Thoracic aorta (tissue), 2 donors: ENCODE data around the gene CAPSL. TPM values are rescaled to one million over a fixed set of nuclear protein-coding genes. Genes with fewer than 3 reads are reported as not detected.

Source experiments
- ATAC-seq: fragments of 150-250 bp; one replicate; pipeline ENCODE4 v1.8.0; 2017; ENCODE audit warnings: low read depth; ENCODE audit not compliant: insufficient number of reproducible peaks, low FRiP score
- DNase-seq: peaks from one replicate; pipeline ENCODE4 v3.0.0-alpha.2; 2020; ENCODE audit warnings: low spot score
- H3K27ac ChIP-seq, 2 donors: fragments of 200-600 bp; sonication (generic); 1 replicate in 1 of 2; 2 replicates in 1 of 2; pipeline ENCODE4 v1.5.1; 2016; ENCODE audit warnings: mild to moderate bottlenecking in 2 of 2, moderate library complexity in 2 of 2
- H3K27me3 ChIP-seq: fragments of 200-600 bp; sonication (generic); replicated peaks from 2 replicates; pipeline ENCODE4 v1.6.0; 2016; ENCODE audit warnings: mild to moderate bottlenecking; ENCODE audit not compliant: insufficient read depth
- H3K36me3 ChIP-seq: fragments of 200-600 bp; sonication (generic); one replicate; pipeline ENCODE4 v1.5.1; 2016
- H3K4me1 ChIP-seq, 2 donors: fragments of 200-600 bp; sonication (generic); 1 replicate in 1 of 2; 2 replicates in 1 of 2; pipeline versions ENCODE4 v1.5.1 to v1.6.0; 2016; ENCODE audit warnings: low read depth in 2 of 2, mild to moderate bottlenecking in 1 of 2; ENCODE audit not compliant: control insufficient read depth in 1 of 2
- H3K4me3 ChIP-seq: fragments of 200-600 bp; sonication (generic); 2 replicates; pipeline ENCODE4 v1.5.1; 2016; ENCODE audit warnings: mild to moderate bottlenecking
- H3K9me3 ChIP-seq: fragments of 200-600 bp; sonication (generic); 2 replicates; pipeline ENCODE4 v1.5.1; 2016
- CTCF ChIP-seq: fragments of 200-600 bp; sonication (generic); IDR thresholded peaks from one replicate; pipeline ENCODE4 v1.5.1; 2019; ENCODE audit warnings: antibody characterized with exemption
- total RNA-seq, 2 donors: library from RNA; depleted of rRNA; stranded (reverse); fragments of >200 nt; gene quantifications; one replicate each; pipeline versions ENCODE4 v1.1.0 to v1.2.3, GENCODE V29; 2016

The CAPSL gene
- total RNA-seq, 2 donors from 2014 or later: not detected

DNA sequence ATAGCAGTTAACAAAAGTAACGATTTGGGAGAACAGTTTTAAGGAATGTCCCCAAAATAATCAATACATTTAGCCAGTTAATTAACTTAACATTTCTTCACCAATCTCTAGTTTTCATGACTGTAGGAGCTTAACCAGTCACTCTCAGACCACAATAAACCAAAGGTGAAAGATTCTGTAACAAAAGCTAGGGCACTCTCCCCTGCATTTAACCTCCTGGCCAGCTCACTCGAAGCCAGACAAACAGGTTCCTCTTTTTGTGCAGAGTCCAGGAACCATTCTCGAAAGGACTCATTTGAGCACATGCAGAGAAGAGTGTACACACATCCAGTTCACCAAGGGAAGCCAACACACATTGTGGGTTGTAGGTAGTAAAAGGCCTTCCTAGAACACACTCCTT, 75.3 kb downstream of the CAPSL start:
- H3K4me1 ChIP-seq: no peaks in the 10 kb centered on the region
- ATAC-seq (no peak), DNase-seq (no peak)
- H3K27me3 ChIP-seq: no peaks in the 10 kb centered on the region
- H3K4me3 ChIP-seq: no peak overlapping the region
- H3K9me3 ChIP-seq: no peaks in the 10 kb centered on the region
- H3K36me3 ChIP-seq: no peaks in the 10 kb centered on the region
- no peak for TF ChIP-seq CTCF
- H3K27ac ChIP-seq: no peak overlapping the region

GRCh38 chr5:35862126-35862525, 76.3 kb downstream of the CAPSL start:
- H3K36me3 ChIP-seq: no peaks in the 10 kb centered on the region
- no peak overlapping the region for H3K4me3 ChIP-seq
- H3K9me3 ChIP-seq: no peaks in the 10 kb centered on the region
- no peak overlapping the region for H3K27ac ChIP-seq
- DNase-seq (no peak), ATAC-seq (no peak)
- H3K4me1 ChIP-seq: no peaks in the 10 kb centered on the region
- H3K27me3 ChIP-seq: no peaks in the 10 kb centered on the region
- TF ChIP-seq CTCF: no peak

DNA sequence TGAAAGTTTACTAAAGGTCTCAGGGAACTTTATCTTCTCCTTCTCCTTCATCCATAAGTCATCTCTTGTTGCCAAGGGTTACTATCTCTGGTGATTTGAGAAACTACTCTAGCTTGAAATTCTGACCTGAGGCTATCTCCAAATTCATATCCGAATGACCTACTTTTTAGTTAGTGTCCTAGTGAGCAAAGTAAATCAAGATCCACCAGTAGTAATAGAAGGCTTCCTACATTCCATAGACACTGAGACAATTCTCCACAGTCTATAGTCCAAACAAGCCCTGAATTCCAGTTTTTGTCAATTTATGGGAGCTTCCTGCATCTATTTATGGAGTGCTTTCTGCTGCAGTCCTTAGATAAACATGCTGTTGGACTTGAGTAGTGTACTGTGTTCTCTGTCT, 76.7 kb downstream of the CAPSL start:
- no peak for TF ChIP-seq CTCF

DNA sequence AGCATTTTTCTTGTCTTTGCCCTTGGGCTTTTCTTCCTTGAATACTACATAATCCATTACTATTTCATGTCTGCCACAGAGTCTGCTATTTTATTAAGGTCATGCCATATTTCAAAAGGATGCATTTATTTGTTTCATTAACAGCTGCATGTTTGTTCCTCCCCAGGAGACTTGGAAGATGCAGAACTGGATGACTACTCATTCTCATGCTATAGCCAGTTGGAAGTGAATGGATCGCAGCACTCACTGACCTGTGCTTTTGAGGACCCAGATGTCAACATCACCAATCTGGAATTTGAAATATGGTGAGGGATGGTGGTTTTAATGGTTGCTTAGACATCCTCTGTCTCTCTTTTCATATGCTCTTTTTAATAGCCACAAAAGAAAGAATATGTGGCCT, 77.7 kb downstream of the CAPSL start:
- no peak for TF ChIP-seq CTCF
- H3K36me3 ChIP-seq: no peaks in the 10 kb centered on the region
- H3K9me3 ChIP-seq: no peaks in the 10 kb centered on the region
- no peak overlapping the region for H3K4me3 ChIP-seq
- DNase-seq (no peak), ATAC-seq (no peak)
- no peak overlapping the region for H3K27ac ChIP-seq
- H3K4me1 ChIP-seq: no peaks in the 10 kb centered on the region
- no peaks in the 10 kb centered on the region for H3K27me3 ChIP-seq

More for the DNA sequence above, 76.7 kb downstream of the CAPSL start:
- ATAC-seq (no peak), DNase-seq (no peak)
- no peak overlapping the region for H3K4me3 ChIP-seq
- H3K27ac ChIP-seq: no peak overlapping the region
- H3K4me1 ChIP-seq: no peaks in the 10 kb centered on the region
- no peaks in the 10 kb centered on the region for H3K9me3 ChIP-seq
- no peaks in the 10 kb centered on the region for H3K36me3 ChIP-seq
- no peaks in the 10 kb centered on the region for H3K27me3 ChIP-seq

DNA sequence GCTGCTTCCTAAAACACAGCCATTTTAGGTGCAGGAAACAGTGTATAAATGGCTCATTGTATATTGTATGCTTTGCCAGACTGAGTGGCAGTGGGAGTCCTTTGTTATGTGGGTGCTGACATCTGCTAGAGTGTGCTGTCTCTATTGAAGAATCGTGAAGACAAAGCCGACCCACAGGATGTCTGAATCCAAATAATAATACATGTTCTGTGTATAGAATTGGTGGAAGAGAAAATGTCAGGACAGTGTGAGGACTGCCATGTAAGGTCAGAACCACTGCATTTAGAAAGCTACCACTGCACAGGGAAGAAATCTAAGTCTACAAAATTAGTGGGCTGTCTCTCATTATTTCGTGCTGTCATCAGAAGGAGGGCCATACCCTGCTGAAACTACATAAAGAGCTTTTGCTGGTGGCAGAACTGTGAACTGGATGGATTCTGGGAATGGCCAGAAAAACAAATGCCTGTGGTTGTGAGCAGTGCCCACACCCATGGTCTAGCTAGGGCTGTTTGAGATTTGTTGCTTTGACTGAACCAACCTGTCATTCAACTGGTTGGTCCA, 79.2 kb downstream of the CAPSL start:
- Histone ChIP-seq H3K27me3 (no peaks in the 10 kb centered on the region), H3K36me3 (no peaks in the 10 kb centered on the region), H3K4me3 (peak overlapping the region; percentile 26), H3K9me3 (no peaks in the 10 kb centered on the region), H3K27ac (no peak overlapping the region), H3K4me1 (no peaks in the 10 kb centered on the region)
- no peak for TF ChIP-seq CTCF
- DNase-seq: no peak
- ATAC-seq: no peak
